HG03442 (cell line): ENCODE results near the gene CFAP141.

Source experiments
- ATAC-seq: cut with Tn5 transposase; IDR thresholded peaks from one replicate; pipeline ENCODE4 v1.9.1; 2021; ENCODE audit warnings: mild to moderate bottlenecking, moderate library complexity; ENCODE audit not compliant: unreplicated experiment

CFAP141 gene

DNA sequence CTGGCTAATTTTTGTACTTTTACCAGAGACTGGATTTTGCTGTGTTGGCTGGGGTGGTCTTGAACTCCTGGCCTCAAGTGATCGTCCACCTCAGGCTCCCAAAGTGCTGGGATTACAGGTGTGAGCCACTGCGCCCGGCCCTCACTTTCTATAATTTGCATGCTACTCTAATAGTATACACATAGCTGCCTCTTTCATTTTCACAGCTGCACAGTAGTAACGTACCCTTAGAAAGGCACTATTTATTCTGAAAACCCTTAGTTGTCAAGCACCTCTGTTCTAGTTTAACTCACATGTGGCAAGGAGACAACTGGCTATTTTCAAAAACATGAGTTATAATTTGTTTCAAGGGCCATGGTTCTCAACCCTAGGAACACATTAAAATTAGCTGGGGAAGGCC lies 31.5 kb downstream of the CFAP141 start:
- ATAC-seq = no peak

DNA sequence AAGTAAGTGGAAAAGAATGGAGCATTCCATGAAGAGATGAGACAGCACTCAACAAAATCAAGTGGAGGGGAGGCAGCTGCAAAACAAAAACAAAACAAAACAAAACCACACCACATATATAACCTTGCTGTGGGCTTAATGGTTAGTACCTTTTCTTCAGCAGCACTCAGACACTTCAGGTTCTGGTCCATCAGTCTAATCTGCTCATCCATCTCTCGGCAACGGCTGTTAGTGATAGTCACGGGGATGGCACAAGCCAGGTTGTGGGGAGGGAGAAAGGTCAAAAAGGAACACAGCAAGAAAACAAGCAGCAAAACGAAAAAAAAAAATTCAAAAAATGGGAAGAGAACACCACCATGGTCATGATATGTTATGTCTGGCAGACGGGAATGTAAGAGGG lies 34.3 kb downstream of the CFAP141 start:
- no peak for ATAC-seq

DNA sequence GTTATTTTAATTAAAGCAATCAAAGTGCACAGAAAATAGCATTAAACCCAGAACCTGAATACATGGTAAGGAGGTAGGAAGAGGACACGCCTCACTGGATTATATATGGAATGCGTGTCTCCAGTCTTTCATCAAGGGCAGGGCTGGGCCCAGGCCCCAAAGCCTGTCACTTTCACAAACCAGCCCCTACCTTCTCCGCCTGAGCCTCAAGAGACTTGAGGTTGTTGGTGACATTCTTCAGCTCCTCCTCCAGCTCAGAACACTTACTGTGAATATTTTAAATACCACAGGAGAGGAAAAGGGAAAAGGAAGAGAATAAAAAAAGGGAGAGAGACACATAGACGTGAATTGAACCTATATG lies 34.9 kb downstream of the CFAP141 start:
- no peak for ATAC-seq

- ATAC-seq = no peak
Observed at GRCh38 chr1:154170547-154171222, 35.4 kb downstream of the CFAP141 start.

DNA sequence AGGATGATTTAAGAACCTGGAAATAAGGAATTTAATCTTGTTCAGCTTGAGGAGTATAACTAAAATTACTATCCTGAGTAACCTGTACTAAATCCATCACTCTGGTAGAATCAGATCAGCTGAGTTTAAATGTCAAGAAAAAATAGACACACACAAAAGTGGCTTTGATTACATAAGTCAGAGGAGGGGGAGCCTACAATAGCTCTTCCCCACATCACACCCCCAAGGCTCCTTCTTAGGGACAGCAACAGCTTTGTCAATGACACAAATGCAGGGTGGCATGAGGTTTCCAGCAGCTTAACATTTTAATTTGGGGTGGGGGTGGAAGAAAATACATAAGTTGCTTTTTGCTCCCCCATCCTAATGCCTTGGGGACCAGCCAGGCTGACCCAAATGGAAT lies 38.7 kb downstream of the CFAP141 start:
- ATAC-seq = no peak

GRCh38 chr1:154166207-154166606 lies 39.9 kb downstream of the CFAP141 start:
- ATAC-seq = no peak

DNA sequence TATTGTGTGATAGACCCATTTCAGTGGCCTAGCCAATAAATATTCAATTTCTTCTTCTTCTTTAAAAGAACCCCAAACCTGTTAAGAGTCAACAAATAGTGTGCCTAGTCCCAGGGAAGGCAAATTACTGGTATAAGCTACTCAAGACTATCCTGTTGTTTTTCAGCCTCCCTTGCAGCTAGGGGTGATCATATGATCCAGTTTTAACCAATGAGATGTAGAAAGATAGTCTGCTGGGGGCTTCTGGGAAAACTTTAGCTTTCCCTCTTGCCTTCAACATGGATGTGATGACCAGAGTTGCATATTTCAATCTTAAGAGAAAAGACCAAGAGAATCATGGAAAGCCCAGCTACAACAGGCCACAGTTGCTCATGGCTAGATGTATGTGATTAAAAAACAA lies 46.6 kb downstream of the CFAP141 start:
- no peak for ATAC-seq

- ATAC-seq = peak; percentile 37
Observed at GRCh38 chr1:154158307-154159125, 47.6 kb downstream of the CFAP141 start.

GRCh38 chr1:154157520-154158306 lies 48.4 kb downstream of the CFAP141 start:
- ATAC-seq = peak; percentile 86

DNA sequence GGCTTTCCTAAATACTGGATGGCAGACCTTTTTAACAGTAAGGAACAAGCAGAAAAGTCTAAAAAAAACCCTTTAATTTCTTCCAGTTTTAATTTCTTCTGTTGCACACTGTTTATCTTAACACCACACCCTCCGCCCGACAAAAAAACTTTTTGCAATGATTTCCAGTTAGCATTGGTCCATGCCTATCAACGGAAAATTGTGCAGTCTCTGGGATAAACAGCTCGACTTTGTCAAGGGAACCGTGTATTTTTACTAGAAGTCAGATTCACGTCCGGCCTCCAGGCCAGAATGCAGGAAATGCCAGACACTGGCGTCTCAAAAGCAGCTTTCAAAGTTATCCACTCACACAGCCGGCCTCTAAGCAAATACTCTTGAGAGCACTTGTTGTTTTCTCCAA lies 50.9 kb downstream of the CFAP141 start:
- no peak for ATAC-seq

DNA sequence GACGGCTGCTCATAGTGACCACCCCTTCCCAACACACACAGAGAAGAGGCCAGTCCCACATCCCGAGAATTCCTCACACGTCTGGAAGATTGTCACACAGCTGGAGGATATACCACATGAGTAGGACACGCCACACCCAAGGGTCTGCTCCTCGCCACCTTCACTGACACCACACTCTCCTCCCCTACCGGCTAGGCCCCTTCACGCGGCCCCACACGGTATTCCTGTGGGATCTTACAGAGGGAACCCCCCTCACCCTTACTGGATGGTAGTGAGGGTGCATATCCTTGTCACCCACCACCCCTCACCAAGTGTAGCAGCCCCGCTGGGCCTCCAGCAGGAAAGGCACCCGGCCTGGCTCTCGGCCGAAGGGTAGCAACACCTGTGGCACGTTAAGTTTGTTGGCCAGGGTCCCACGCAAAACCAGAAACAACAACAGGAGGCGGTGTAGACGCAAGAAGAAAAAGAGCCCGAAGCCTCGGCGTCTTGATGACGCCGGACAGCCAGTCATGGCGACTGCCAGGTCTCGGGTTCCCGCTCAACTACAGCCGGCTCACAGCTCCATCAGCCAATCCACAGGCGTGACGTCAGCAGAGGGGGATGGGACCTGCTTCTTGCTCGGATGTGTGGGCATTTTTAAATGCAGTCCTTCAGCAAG lies 51.5 kb downstream of the CFAP141 start, which contains the start of gene NUP210L:
TSS of gene NUP210L (minus strand) at position 540 of the 658 bp plus-strand sequence.
- no peak for ATAC-seq

- ATAC-seq = no peak
Observed at GRCh38 chr1:154154053-154154452, 52.1 kb downstream of the CFAP141 start.

DNA sequence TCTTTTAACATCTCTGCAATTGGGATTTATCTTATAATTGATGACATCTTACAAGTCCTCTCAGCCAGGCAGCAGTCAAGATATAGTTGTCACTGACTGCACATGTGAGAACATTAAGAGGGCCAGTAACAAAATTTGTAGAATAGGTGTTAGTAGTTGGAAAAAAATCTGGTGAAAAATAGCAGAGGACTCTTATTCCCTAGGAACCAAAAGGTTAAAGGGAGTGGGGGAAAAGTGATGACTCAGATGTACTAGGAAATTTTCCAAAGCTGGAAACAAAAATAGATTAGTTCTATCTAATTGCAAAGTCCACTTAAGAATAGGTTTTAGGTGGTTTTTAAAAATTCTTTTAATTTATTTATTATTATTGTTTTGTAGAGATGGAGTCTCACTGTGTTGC lies 54.8 kb downstream of the CFAP141 start:
- no peak for ATAC-seq
